SH-SY5Y (cell line): ENCODE measurements around the gene SMPX.

Experiments used
- GATA2 ChIP-seq: IDR thresholded peaks from 2 replicates; pipeline ENCODE4 v1.6.1; 2011; ENCODE audit warnings: mild to moderate bottlenecking, low read depth, low read length
- GATA3 ChIP-seq: IDR thresholded peaks from 2 replicates; pipeline ENCODE4 v1.6.1; 2011; ENCODE audit warnings: low read depth, mild to moderate bottlenecking, low read length, moderate library complexity

Gene SMPX

GRCh38 chrX:21734175-21734574 is 23.7 kb downstream of the SMPX start:
- TF ChIP-seq GATA3 (no peak), GATA2 (no peak)

- TF ChIP-seq GATA2 (no peak), GATA3 (no peak)
Measured at GRCh38 chrX:21733705-21734104, 24.2 kb downstream of the SMPX start.

GRCh38 chrX:21730026-21730425 is 27.9 kb downstream of the SMPX start:
- TF ChIP-seq GATA3: no peak
- no peak for TF ChIP-seq GATA2

DNA sequence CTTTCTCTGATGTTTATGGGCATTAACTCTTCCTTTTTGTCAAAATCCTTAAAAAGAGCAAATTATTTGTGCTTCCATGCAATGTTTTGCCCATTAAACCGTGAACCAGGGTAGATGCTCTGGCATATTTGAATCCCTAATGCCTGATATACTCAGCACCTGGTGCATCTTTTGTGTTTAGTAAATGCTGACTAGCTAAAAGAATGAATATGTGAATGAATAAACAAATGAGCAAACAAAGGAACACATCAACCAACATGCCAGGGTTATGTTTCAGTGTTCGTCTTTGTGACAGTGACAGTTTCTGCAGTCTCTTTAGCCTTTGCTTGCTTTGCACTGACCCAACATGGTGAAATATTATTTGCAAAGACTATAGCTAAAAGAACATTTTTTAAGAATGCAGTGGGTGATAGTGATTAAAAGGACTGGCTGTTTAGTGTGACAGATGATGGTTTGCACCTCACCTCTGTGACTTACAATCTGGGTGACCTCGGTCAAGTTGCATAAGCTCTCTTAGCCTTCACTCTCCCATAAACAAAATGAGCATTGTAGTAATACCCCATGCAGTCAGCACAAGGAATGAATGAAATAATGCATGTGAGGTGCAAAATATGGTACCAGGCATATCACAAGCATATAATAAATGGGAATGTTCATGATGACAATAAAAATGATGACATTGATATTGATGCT is 29.5 kb downstream of the SMPX start:
- TF ChIP-seq GATA2 (no peak), GATA3 (no peak)

DNA sequence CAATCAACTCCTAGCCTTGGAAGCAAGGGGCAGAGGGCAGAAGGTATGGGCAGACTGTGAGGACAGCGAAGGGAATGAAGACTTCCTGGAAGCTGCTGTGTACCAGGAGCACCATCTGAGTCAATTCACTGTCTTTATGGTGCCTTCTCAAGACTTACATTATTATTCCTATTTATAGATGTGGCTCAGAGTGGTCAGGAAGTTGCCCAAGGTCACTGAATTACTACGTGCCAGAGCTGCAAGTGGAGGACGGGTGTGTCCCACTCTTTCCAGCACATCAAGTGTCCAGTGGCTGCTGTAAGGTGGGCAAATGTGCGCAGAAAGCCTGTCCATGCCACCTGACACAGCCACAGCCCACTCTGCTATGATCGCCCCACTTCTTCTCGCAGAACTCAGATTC is 32.0 kb downstream of the SMPX start:
- TF ChIP-seq GATA2 (no peak), GATA3 (no peak)

GRCh38 chrX:21725496-21725895 is 32.4 kb downstream of the SMPX start:
- no peak for TF ChIP-seq GATA3
- no peak for TF ChIP-seq GATA2

DNA sequence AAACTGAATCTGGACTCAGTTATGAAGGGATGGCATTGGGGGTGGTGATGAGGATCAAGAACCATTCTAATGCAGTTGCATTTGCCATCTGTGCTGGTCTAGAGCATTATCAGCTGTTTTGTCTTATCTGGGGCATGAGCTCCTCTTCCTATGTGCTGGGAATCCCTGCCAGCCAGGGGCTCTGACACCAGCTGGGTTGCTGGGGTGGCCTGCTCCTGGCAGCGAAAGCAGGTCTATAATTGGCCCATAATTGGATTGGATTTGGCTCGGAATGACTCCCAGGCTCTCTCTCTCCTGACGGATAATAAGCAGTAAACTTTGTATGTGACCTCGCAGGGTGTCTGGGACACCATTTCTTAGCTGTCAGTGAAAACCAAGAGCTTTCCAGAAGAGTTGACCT is 34.1 kb downstream of the SMPX start:
- no peak for TF ChIP-seq GATA3
- peak; percentile 78 for TF ChIP-seq GATA2

GRCh38 chrX:21723084-21723483 is 34.8 kb downstream of the SMPX start:
- TF ChIP-seq GATA2 (no peak), GATA3 (no peak)

- no peak for TF ChIP-seq GATA2
- TF ChIP-seq GATA3: no peak
Measured at GRCh38 chrX:21721195-21721594, 36.7 kb downstream of the SMPX start.

DNA sequence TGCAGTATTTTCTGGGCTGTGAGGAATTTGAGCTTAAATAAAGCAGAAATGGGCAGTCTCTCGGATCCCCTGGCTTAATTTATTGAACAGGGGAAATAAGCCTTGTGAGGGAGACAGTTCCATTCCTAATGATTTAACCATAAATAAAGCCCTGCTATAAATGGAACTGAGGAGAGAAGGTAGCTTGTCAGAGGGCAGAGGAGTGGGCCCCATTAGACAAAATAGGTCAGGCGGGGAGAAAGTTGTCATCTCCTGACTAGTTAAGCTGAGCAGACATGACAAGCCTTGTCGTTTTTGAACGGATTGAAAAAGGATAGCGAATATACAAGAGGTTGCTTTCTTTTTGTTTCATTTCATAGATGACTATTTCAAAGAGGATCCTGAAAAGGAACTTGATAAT is 39.3 kb downstream of the SMPX start:
- TF ChIP-seq GATA2 (no peak), GATA3 (no peak)

DNA sequence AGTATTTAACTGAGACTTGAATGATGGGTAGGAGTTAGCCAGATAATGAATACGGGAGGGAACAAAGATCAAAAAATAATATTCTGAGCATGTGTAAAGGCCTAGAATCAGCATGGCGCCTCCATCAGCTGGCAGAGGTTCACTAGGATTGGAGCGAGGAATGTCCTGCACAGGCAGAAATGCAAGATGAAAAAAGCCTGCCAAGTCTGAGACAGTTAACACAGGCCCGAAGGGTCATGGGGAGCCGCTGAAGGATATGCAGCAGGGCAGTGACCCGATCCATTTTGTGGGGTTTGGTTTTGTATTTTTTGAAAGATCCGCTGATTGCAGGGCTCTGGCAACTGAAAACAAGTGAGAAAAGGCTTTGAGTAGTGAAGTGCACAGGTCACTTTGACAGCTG is 40.1 kb downstream of the SMPX start:
- no peak for TF ChIP-seq GATA3
- no peak for TF ChIP-seq GATA2

DNA sequence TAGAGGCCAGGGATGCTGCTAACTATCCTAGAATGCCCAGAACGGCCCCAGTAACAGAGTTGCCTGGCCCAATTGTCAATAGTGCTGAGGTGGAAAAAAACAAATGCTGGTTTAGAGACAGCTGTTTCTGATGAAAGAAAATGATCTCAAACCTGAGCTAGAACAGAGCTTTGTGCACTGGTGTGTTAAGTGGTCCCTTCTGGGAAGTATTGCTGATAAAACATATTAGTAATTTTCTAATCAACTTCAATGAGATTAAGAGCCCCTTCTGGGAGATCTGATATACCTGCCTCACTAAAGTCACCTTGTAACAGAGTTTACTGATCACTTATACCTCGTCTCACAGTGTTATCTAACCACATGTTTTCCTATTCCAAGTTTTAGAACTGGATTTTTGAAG is 42.1 kb downstream of the SMPX start:
- no peak for TF ChIP-seq GATA2
- no peak for TF ChIP-seq GATA3

DNA sequence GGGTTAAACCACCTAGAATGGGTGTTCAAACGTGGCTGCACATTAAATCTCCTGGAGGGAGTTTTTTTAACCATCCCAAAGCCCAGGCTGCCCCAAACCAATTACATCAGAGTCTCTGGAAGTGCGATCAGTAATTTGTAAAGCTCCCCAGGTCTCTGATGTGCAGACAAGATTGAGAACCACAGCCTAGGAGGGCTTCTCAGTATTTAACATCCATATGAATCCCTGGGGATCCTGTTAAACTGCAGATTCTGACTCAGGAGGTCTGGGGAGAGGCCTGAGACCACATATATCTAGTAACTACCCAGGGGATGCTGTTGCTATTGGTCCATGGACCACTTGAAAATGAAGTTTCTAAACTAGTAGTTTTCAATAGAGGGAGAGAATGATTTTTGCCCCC is 42.6 kb downstream of the SMPX start:
- TF ChIP-seq GATA3 (no peak), GATA2 (no peak)

DNA sequence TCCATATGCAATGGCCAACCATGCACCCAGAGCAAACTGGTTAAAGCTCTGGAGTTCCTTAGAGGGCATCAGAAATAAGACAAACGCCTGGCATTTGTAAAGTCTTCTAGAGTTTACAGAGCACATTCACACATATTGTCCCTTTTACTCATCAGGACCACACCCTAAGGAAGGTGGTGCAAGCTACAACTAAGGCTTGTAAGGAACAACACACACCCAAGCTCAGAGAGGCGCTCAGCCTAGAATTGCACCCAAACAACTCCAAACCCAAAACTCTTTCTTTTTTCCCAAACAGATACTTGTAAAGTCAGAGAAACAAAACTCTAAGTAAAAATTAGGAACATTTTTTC is 46.1 kb downstream of the SMPX start:
- TF ChIP-seq GATA2: no peak
- no peak for TF ChIP-seq GATA3

DNA sequence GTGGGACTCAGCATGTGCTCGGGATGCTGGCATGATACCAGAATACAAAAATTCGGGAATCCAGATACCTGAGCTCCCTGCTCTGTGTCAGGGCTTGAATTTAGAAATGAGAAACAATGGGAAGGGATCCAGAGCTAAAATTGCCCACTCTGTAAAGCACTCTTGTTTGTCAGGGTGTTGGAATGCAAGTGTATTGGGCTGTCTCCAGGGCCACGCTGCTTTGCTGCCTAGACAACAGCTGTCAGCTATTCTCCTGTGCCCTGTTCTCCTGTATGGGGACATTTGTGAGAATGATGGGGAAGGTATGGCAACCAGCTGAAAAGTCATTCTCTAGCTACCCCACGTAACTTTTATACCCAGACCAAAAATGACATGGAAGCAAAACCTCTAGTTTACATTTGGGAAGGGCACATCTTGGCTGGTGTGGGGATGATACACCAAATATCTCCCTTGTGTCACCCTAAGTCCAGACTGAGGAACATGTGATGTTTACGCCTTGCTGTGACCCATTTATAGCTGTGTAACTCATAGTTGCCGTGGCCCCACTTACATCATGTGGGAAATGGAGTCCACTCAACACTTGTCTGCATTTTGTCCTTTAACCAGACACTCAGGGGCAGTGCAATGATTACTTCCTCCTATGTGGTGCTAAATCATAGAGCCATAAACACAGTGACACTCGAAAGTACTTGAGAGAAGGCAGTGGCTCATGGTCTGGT is 46.6 kb downstream of the SMPX start:
- TF ChIP-seq GATA2: no peak
- no peak for TF ChIP-seq GATA3

DNA sequence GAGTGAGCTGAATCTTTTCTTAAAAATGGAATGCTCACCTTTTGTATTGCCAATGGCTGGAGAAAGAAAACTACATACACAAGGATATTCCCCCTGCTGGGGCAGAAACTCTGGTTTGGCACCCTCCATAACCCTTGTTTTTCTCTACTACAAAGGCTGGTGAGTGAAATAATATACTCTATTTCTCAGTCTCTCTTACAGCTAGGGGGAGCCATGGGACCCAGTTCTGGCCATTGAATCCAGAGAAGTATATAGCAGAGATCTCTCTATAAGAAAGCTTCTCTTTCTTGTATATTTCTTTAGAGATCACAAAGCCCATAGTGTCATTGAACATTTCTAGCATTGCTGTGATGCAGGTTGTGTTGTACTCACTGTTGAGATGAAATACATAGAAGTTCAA is 49.8 kb downstream of the SMPX start:
- no peak for TF ChIP-seq GATA3
- TF ChIP-seq GATA2: no peak

DNA sequence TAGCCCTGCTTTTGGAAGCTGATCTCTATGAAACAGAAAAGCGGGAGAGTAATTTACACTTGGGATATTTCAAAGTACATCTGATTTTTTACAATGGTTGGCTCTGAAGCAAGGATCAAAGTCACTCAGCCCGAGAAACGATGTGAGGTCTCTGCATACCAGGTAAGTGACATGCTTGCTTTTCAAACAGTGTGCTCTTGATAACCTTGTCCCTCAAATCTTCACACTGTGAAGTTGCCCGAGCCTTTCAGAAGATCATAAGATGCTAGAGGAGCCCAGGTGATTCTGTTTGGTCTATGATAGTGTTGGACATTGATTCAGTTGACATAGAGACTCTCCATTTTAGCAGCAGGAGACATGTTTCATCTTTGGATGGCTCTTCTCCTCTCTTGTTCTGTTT is 52.7 kb downstream of the SMPX start:
- no peak for TF ChIP-seq GATA2
- TF ChIP-seq GATA3: no peak
